HepG2 (cell line): ENCODE data around the gene STC2. TPM values are rescaled to one million over a fixed set of nuclear protein-coding genes. Genes with fewer than 3 reads are reported as not detected.

Experiments
- AHR ChIP-seq: IDR thresholded peaks from 2 replicates; pipeline ENCODE4 v1.6.1; 2018; ENCODE audit warnings: missing genetic modification reagents, missing compliant biosample characterization
- CHD2 ChIP-seq: IDR thresholded peaks from 2 replicates; pipeline ENCODE4 v1.6.1; 2011; ENCODE audit warnings: low read depth, low read length, improper control_type of control experiment
- HOXA9 ChIP-seq: sonication (generic); formaldehyde crosslinking; IDR thresholded peaks from 2 replicates; pipeline ENCODE4 v1.8.1; 2022; ENCODE audit warnings: missing genetic modification reagents, mild to moderate bottlenecking, moderate library complexity, borderline replicate concordance
- NPAS2 ChIP-seq: sonication (generic); formaldehyde crosslinking; IDR thresholded peaks from 2 replicates; pipeline ENCODE4 v1.8.0; 2022; ENCODE audit warnings: mild to moderate bottlenecking, missing genetic modification reagents, borderline replicate concordance
- NR2F2 ChIP-seq: IDR thresholded peaks from 2 replicates; pipeline ENCODE4 v1.6.1; 2012; ENCODE audit warnings: low read depth, inconsistent platforms, borderline replicate concordance
- PAF1 ChIP-seq: IDR thresholded peaks from 2 replicates; pipeline ENCODE4 v1.6.1; 2016; ENCODE audit warnings: missing genetic modification reagents, missing compliant biosample characterization
- RFXAP ChIP-seq: sonication (generic); formaldehyde crosslinking; IDR thresholded peaks from 2 replicates; pipeline ENCODE4 v1.4.0; 2020; ENCODE audit warnings: missing genetic modification reagents, borderline replicate concordance
- SIX4 ChIP-seq: sonication (generic); formaldehyde crosslinking; IDR thresholded peaks from 2 replicates; pipeline ENCODE4 v1.4.0; 2020; ENCODE audit warnings: missing genetic modification reagents
- SMARCC2 ChIP-seq: fragments of 450-650 bp; IDR thresholded peaks from 2 replicates; pipeline ENCODE4 v1.6.1; 2017; ENCODE audit warnings: antibody characterized with exemption, mild to moderate bottlenecking
- SP140L ChIP-seq: sonication (generic); formaldehyde crosslinking; IDR thresholded peaks from 2 replicates; pipeline ENCODE4 v1.4.0; 2020; ENCODE audit warnings: missing genetic modification reagents, borderline replicate concordance
- ZBTB3 ChIP-seq: sonication (generic); formaldehyde crosslinking; IDR thresholded peaks from 2 replicates; pipeline ENCODE4 v1.4.0; 2020; ENCODE audit warnings: low read depth, mild to moderate bottlenecking, moderate library complexity, missing genetic modification reagents, borderline replicate concordance
- ZBTB7B ChIP-seq: sonication (generic); formaldehyde crosslinking; IDR thresholded peaks from 2 replicates; pipeline ENCODE4 v1.4.0; 2020; ENCODE audit warnings: missing genetic modification reagents
- ZIK1 ChIP-seq: sonication (generic); formaldehyde crosslinking; IDR thresholded peaks from 2 replicates; pipeline ENCODE4 v1.5.0; 2020; ENCODE audit warnings: mild to moderate bottlenecking, low read depth, missing genetic modification reagents, borderline replicate concordance
- ZNF296 ChIP-seq: sonication (generic); formaldehyde crosslinking; conservative IDR thresholded peaks from 2 replicates; pipeline ENCODE4 v1.5.0; 2020; ENCODE audit warnings: mild to moderate bottlenecking, missing genetic modification reagents
- ZNF430 ChIP-seq: sonication (generic); formaldehyde crosslinking; IDR thresholded peaks from 2 replicates; pipeline ENCODE4 v1.9.0; 2021; ENCODE audit warnings: mild to moderate bottlenecking, missing genetic modification reagents
- ZNF501 ChIP-seq: sonication (generic); formaldehyde crosslinking; IDR thresholded peaks from 2 replicates; pipeline ENCODE4 v1.5.1; 2020; ENCODE audit warnings: mild to moderate bottlenecking, moderate library complexity, missing genetic modification reagents
- ZNF513 ChIP-seq: sonication (generic); formaldehyde crosslinking; conservative IDR thresholded peaks from 2 replicates; pipeline ENCODE4 v1.5.0; 2020; ENCODE audit warnings: missing genetic modification reagents
- ZNF557 ChIP-seq: sonication (generic); formaldehyde crosslinking; IDR thresholded peaks from 2 replicates; pipeline ENCODE4 v1.4.0; 2020; ENCODE audit warnings: missing genetic modification reagents
- ZNF652 ChIP-seq: IDR thresholded peaks from 2 replicates; pipeline ENCODE4 v1.6.1; 2016; ENCODE audit warnings: low read depth, borderline replicate concordance
- ZSCAN25 ChIP-seq: sonication (generic); formaldehyde crosslinking; IDR thresholded peaks from 2 replicates; pipeline ENCODE4 v1.8.0; 2022; ENCODE audit warnings: mild to moderate bottlenecking, missing genetic modification reagents
- polyA plus RNA-seq, 8 experiments: library from polyadenylated mRNA; depleted of rRNA in 3 of 8; stranded (reverse) in 7 of 8; unstranded in 1 of 8; fragments of >200 nt; fragmentation: Illumina TruSeq in 4 of 8; extraction: Trizol in 4 of 8; gene quantifications; 2 replicates each; pipeline versions ENCODE4 v1.2.1 to v1.2.3, GENCODE V29; 2011 to 2016; ENCODE audit warnings: low read depth in 4 of 8, missing spikeins in 1 of 8, mixed read lengths in 1 of 8; ENCODE audit not compliant: insufficient read depth in 1 of 8
- total RNA-seq, 5 experiments: library from RNA; depleted of rRNA; stranded (reverse); fragments of >200 nt; fragmentation: Illumina TruSeq; extraction: Trizol; gene quantifications; 2 replicates each; pipeline ENCODE4 v1.2.3, GENCODE V29; 2016; ENCODE audit warnings: low read depth in 1 of 5
- TF ChIP-seq, protein P1 (sequence below): sonication (generic); formaldehyde crosslinking; IDR thresholded peaks from 2 replicates; pipeline ENCODE4 v1.9.0; 2021; ENCODE audit warnings: missing genetic modification reagents, mild to moderate bottlenecking, borderline replicate concordance
- TF ChIP-seq, protein P2 (sequence below): sonication (generic); formaldehyde crosslinking; IDR thresholded peaks from 2 replicates; pipeline ENCODE4 v1.4.0; 2020; ENCODE audit warnings: missing genetic modification reagents
- TF ChIP-seq, protein P3 (sequence below): sonication (generic); formaldehyde crosslinking; IDR thresholded peaks from 2 replicates; pipeline ENCODE4 v1.5.0; 2020; ENCODE audit warnings: mild to moderate bottlenecking, low read depth, missing genetic modification reagents, borderline replicate concordance

The STC2 gene
- total and polyA plus RNA-seq, 2 of the 13 experiments (the other 11 are each of a cell fraction or from before 2014, with no cell fraction given), result 27.1 to 69.2 TPM

- TF ChIP-seq ZBTB7B (peak; percentile 85), SIX4 (no peak), ZNF513 (CRISPR knock-in tag) (no peak), ZNF296 (CRISPR knock-in tag) (peak; percentile 88), ZBTB3 (CRISPR knock-in tag) (no peak), ZSCAN25 (CRISPR knock-in tag) (0 out of 2 replicates have a peak, but pooled peaks have one; percentile 22), ZNF557 (CRISPR knock-in tag) (no peak), SMARCC2 (no peak), ZIK1 (CRISPR knock-in tag) (no peak), NPAS2 (CRISPR knock-in tag) (no peak), AHR (CRISPR knock-in tag) (no peak), HOXA9 (CRISPR knock-in tag) (no peak), ZNF652 (CRISPR knock-in tag) (no peak), NR2F2 (peak; percentile 27; the same call in 1 of the 2 replicates), SP140L (CRISPR knock-in tag) (no peak), CHD2 (no peak), ZNF430 (CRISPR knock-in tag) (peak; percentile 71; the same call in 1 of the 2 replicates), RFXAP (no peak), PAF1 (CRISPR knock-in tag) (no peak), ZNF501 (no peak; the same call in 1 of the 2 replicates)
- TF ChIP-seq, protein P1, sequence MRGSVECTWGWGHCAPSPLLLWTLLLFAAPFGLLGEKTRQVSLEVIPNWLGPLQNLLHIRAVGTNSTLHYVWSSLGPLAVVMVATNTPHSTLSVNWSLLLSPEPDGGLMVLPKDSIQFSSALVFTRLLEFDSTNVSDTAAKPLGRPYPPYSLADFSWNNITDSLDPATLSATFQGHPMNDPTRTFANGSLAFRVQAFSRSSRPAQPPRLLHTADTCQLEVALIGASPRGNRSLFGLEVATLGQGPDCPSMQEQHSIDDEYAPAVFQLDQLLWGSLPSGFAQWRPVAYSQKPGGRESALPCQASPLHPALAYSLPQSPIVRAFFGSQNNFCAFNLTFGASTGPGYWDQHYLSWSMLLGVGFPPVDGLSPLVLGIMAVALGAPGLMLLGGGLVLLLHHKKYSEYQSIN, result no peak
- TF ChIP-seq, protein P2, sequence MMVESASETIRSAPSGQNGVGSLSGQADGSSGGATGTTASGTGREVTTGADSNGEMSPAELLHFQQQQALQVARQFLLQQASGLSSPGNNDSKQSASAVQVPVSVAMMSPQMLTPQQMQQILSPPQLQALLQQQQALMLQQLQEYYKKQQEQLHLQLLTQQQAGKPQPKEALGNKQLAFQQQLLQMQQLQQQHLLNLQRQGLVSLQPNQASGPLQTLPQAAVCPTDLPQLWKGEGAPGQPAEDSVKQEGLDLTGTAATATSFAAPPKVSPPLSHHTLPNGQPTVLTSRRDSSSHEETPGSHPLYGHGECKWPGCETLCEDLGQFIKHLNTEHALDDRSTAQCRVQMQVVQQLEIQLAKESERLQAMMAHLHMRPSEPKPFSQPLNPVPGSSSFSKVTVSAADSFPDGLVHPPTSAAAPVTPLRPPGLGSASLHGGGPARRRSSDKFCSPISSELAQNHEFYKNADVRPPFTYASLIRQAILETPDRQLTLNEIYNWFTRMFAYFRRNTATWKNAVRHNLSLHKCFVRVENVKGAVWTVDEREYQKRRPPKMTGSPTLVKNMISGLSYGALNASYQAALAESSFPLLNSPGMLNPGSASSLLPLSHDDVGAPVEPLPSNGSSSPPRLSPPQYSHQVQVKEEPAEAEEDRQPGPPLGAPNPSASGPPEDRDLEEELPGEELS (CRISPR knock-in tag), result no peak
- TF ChIP-seq, protein P3, sequence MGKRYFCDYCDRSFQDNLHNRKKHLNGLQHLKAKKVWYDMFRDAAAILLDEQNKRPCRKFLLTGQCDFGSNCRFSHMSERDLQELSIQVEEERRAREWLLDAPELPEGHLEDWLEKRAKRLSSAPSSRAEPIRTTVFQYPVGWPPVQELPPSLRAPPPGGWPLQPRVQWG (CRISPR knock-in tag), result no peak
Measured at GRCh38 chr5:173296737-173297676, 31.2 kb downstream of the STC2 start (continued).
